GM10266 (cell line): ENCODE measurements around the gene ST3GAL2.
A peak's percentile ranks its signal among the peaks of the same experiment; 100 is the strongest.

Source experiments
- DNase-seq: peaks from one replicate; pipeline ENCODE4 v3.0.0; 2012; ENCODE audit errors: extremely low spot score
- TF ChIP-seq, protein P1 (sequence below): IDR thresholded peaks from 2 replicates; pipeline ENCODE4 v1.5.1; 2012; ENCODE audit warnings: mild to moderate bottlenecking, low read depth; ENCODE audit not compliant: control insufficient read depth, insufficient read depth; ENCODE audit errors: missing control alignments

Gene ST3GAL2

DNA sequence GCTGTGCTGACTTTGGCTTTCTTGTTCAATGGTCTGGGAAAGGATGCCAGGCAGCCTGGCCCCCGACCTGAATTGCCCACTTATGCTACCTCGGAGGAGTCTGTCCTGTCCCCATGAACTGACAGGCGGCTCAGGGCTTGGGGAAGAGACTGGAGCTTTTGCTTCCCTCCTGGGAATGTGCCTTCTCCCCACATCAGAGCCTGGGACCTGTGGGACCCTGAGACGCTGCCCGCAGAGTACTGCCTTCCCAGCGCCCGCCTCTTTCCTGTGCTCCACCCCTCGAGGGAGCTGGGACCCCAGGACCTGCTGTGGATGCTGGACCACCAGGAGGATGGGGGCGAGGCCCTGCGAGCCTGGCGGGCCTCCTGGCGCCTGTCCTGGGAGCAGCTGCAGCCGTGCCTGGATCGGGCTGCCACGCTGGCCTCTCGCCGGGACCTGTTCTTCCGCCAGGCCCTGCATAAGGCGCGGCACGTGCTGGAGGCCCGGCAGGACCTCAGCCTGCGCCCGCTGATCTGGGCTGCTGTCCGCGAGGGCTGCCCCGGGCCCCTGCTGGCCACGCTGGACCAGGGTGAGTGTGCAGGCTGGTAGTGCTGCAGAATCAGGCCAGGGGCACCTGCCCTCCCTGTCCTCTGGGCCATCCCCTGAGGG is 34.0 kb upstream of the ST3GAL2 start:
- TF ChIP-seq, protein P1, sequence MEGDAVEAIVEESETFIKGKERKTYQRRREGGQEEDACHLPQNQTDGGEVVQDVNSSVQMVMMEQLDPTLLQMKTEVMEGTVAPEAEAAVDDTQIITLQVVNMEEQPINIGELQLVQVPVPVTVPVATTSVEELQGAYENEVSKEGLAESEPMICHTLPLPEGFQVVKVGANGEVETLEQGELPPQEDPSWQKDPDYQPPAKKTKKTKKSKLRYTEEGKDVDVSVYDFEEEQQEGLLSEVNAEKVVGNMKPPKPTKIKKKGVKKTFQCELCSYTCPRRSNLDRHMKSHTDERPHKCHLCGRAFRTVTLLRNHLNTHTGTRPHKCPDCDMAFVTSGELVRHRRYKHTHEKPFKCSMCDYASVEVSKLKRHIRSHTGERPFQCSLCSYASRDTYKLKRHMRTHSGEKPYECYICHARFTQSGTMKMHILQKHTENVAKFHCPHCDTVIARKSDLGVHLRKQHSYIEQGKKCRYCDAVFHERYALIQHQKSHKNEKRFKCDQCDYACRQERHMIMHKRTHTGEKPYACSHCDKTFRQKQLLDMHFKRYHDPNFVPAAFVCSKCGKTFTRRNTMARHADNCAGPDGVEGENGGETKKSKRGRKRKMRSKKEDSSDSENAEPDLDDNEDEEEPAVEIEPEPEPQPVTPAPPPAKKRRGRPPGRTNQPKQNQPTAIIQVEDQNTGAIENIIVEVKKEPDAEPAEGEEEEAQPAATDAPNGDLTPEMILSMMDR: no peak
- no peak for DNase-seq

DNA sequence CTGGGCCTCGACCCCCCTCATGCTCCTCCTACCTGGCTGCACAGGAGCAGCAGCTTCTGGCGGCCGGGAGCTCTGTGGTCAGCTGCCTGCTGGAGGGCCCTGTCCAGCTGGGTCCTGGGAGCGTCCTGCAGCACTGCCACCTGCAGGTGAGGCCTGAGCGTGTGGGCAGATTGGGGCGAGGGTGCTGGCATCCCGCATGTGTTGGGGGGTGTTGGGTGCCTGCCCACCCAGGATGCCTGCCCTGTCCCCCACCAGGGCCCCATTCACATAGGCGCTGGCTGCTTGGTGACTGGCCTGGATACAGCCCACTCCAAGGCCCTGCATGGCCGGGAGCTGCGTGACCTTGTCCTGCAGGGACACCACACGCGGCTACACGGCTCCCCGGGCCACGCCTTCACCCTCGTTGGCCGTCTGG is 32.0 kb upstream of the ST3GAL2 start:
- DNase-seq: no peak
- TF ChIP-seq, protein P1: peak; percentile 41

DNA sequence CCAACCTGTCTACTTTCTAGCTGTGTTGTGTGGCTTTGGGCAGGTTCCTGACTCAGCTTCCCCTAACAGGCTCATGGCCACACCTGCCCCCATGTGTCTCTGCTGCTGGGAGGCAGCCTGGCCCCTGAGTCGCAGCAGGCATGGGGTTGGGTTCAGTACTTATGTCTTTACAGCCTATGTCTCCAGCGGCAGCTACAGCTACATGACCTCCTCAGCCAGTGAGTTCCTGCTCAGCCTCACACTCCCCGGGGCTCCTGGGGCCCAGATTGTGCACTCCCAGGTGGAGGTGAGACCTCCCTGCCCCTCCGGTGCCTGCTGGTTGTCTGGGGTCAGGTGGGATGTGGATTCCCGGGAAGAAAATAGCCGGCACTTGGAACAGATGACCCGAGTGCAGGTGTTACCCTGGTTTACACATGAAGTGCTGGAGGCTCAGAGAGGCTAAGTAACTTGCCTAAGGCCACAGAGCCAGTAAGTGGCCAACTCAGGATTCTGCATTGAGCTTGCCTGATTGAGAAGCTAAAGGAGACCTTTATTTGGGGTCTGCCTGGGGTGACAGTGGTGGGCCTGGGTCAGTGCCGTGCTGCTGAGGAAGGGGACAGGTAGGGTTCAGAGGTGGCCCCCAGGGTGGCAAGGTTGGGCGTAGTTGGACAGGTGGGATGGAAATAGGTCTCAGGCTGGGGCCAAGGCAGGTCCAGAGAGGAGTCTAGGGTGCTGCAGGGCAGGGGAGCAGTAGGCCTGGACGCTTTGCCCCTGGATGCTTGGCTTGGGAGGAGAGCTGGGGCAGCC is 31.4 kb upstream of the ST3GAL2 start:
- no peak for DNase-seq
- TF ChIP-seq, protein P1: no peak

DNA sequence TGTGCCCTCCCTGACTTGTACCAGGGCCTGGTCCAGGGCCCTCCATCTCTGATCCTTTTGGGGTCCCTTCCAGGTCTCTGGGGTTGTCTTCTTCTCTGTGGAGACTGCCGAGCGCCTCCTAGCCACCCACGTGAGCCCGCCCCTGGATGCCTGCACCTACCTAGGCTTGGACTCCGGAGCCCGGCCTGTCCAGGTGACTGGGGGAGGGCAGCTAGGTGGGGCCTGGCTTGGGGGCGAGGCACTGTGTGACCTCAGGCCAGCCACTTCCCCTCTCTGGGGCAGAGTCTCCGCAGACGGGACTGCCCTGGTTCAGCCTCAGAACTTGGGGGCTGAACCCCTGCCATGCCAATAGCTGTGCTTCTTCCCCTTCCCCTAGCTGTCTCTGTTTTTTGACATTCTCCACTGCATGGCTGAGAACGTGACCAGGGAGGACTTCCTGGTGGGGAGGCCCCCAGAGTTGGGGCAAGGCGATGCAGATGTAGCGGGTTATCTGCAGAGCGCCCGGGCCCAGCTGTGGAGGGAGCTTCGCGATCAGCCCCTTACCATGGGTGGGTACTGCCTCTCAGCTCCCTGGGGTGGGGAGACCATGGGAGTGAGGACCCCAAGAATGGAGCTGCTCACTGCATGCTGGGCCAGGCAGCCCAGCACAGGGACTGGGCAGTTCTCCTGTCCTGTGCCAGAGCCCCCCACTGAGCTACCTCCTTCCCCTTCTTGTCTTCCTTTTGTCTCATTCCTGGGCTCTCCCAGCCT is 30.1 kb upstream of the ST3GAL2 start:
- DNase-seq: no peak
- TF ChIP-seq, protein P1: no peak

DNA sequence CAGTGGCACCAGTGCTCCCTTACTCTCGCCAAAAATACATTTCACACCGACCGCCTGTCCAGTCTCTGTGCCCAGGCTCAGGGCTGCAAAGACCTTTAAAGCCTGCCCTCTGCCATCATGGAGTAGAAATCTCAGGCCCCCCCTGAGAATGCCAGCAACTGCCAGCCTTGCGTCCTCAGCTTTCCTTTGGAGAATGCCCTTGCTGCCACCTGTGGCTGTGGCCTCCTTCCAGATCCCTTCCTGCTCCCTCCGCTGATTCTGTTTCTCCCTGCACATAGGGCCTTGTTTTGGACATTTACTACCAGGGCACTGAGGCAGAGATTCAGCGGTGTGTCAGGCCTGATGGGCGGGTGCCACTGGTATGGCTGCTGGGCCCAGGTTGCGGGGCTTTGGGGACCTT is 28.7 kb upstream of the ST3GAL2 start:
- TF ChIP-seq, protein P1: no peak
- no peak for DNase-seq

DNA sequence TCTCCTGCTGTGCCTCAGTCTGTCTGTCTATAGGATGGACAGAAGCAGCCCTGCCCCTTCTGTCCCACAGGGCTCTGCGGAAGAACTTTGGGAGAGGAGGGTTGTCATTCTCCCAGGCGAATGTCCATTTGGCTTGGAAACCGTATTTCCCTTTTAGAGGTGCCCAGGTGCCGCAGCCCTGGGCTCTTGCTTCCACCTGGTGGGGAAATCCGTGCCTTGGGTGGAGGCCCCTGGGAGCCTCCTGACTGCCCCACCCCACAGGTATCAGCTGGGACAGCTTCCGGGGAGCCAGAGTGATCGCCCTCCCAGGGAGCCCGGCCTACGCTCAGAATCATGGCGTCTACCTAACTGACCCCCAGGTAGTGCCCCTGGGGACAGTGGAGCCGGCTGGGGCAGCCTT is 28.2 kb upstream of the ST3GAL2 start:
- TF ChIP-seq, protein P1: peak; percentile 23
- no peak for DNase-seq

DNA sequence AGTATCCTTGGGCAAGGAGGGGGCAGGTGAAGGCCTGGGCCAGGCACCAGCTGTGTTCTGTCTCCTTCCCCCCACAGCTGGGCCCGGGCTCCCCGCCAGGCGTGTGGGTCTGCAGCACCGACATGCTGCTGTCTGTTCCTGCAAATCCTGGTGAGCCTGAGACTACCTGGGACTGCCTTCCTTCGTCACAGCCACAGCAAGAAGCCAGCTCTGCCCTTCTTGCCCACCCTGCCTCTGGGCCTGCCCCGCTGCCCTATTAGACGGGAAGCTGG is 27.8 kb upstream of the ST3GAL2 start:
- DNase-seq: no peak
- TF ChIP-seq, protein P1: no peak
